Measurements from ENCODE around the gene BIN1. TPM values are rescaled to one million over a fixed set of nuclear protein-coding genes. Genes with fewer than 3 reads are reported as not detected.

The BIN1 gene
- total RNA-seq, 4 donors from 2014 or later: 36.1 to 101 (median 53.9) TPM

GRCh38 chr2:127064642-127065250, 42.2 kb downstream of the BIN1 start:
- H3K36me3 ChIP-seq: peaks cover 0 to 58% of the 10 kb centered on the region in 2 donors

GRCh38 chr2:127063701-127064590, 43.0 kb downstream of the BIN1 start:
- H3K4me1 ChIP-seq: peaks cover 0 to 51% (median 22%) of the 10 kb centered on the region in 3 donors
- H3K4me3 ChIP-seq: no peak overlapping the region
- H3K36me3 ChIP-seq: peaks cover 0 to 58% of the 10 kb centered on the region in 2 donors
- no peak for ATAC-seq
- 95% methylated on average over 8 of the region's 28 CpGs; no CpG with 5 or more reads in 1 of the 2 donors for WGBS, 2 donors (ENCODE audit: low coverage in 1 of 2)
- no peaks in the 10 kb centered on the region for H3K9me3 ChIP-seq
- peak overlapping the region in 3 of 4 donors; percentile 77 to 81 (median 78) for H3K27ac ChIP-seq
- H3K27me3 ChIP-seq: no peaks in the 10 kb centered on the region
- TF ChIP-seq, protein P1, sequence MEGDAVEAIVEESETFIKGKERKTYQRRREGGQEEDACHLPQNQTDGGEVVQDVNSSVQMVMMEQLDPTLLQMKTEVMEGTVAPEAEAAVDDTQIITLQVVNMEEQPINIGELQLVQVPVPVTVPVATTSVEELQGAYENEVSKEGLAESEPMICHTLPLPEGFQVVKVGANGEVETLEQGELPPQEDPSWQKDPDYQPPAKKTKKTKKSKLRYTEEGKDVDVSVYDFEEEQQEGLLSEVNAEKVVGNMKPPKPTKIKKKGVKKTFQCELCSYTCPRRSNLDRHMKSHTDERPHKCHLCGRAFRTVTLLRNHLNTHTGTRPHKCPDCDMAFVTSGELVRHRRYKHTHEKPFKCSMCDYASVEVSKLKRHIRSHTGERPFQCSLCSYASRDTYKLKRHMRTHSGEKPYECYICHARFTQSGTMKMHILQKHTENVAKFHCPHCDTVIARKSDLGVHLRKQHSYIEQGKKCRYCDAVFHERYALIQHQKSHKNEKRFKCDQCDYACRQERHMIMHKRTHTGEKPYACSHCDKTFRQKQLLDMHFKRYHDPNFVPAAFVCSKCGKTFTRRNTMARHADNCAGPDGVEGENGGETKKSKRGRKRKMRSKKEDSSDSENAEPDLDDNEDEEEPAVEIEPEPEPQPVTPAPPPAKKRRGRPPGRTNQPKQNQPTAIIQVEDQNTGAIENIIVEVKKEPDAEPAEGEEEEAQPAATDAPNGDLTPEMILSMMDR (IDR thresholded peaks at IDR 0.05): no peak
- TF ChIP-seq EP300 (IDR thresholded peaks at IDR 0.05) (no peak), POLR2AphosphoS5 (IDR thresholded peaks at IDR 0.05) (no peak), POLR2A (IDR thresholded peaks at IDR 0.05) (no peak)

More at GRCh38 chr2:127064642-127065250, 42.2 kb downstream of the BIN1 start:
- WGBS, 2 donors (ENCODE audit: low coverage in 1 of 2): no CpG with 5 or more reads among the region's 17 CpGs
- peak; percentile 93 for ATAC-seq
- Histone ChIP-seq H3K27ac (peak overlapping the region in 3 of 4 donors; percentile 77 to 81 (median 78)), H3K27me3 (no peaks in the 10 kb centered on the region), H3K4me1 (peaks cover 0 to 51% (median 22%) of the 10 kb centered on the region in 3 donors), H3K9me3 (no peaks in the 10 kb centered on the region), H3K4me3 (no peak overlapping the region)
- TF ChIP-seq POLR2AphosphoS5 (IDR thresholded peaks at IDR 0.05): peak; percentile 93
- peak in 1 of 2 donors; percentile 25 for TF ChIP-seq POLR2A (IDR thresholded peaks at IDR 0.05)
- no peak for TF ChIP-seq EP300 (IDR thresholded peaks at IDR 0.05)
- TF ChIP-seq, protein P1 (IDR thresholded peaks at IDR 0.05): no peak

- TF ChIP-seq, protein P1 (IDR thresholded peaks at IDR 0.05): no peak
- no peak for TF ChIP-seq EP300 (IDR thresholded peaks at IDR 0.05)
- no peak for TF ChIP-seq POLR2A (IDR thresholded peaks at IDR 0.05)
- TF ChIP-seq POLR2AphosphoS5 (IDR thresholded peaks at IDR 0.05): peak; percentile 54
- WGBS, 2 donors (ENCODE audit: low coverage in 1 of 2): 75 to 80% methylated on average over 2 to 5 of the region's 23 CpGs
- Histone ChIP-seq H3K4me3 (no peak overlapping the region), H3K27ac (no peak overlapping the region), H3K36me3 (peaks cover 0 to 70% of the 10 kb centered on the region in 2 donors), H3K27me3 (no peaks in the 10 kb centered on the region), H3K9me3 (no peaks in the 10 kb centered on the region), H3K4me1 (peaks cover 0 to 34% (median 19%) of the 10 kb centered on the region in 3 donors)
- no peak for ATAC-seq
Observed at GRCh38 chr2:127061375-127062273, 45.3 kb downstream of the BIN1 start.

- Histone ChIP-seq H3K4me1 (peaks cover 0 to 21% (median 12%) of the 10 kb centered on the region in 3 donors), H3K27ac (no peak overlapping the region), H3K27me3 (no peaks in the 10 kb centered on the region), H3K4me3 (no peak overlapping the region), H3K36me3 (peaks cover 0 to 82% of the 10 kb centered on the region in 2 donors), H3K9me3 (no peaks in the 10 kb centered on the region)
- 100% methylated on average over 2 of the region's 30 CpGs; no CpG with 5 or more reads in 1 of the 2 donors for WGBS, 2 donors (ENCODE audit: low coverage in 1 of 2)
- ATAC-seq: no peak
- no peak for TF ChIP-seq POLR2A (IDR thresholded peaks at IDR 0.05)
- TF ChIP-seq EP300 (IDR thresholded peaks at IDR 0.05): no peak
- TF ChIP-seq, protein P1 (IDR thresholded peaks at IDR 0.05): no peak
- no peak for TF ChIP-seq POLR2AphosphoS5 (IDR thresholded peaks at IDR 0.05)
Observed at GRCh38 chr2:127060264-127060945, 46.5 kb downstream of the BIN1 start.

Data from gastroesophageal sphincter (tissue), 4 donors.